ENCODE data around the gene APOBEC3B. TPM values are rescaled to one million over a fixed set of nuclear protein-coding genes. Genes with fewer than 3 reads are reported as not detected.
A peak's percentile ranks its signal among the peaks of the same experiment; 100 is the strongest.

APOBEC3B gene
- total RNA-seq, 4 donors from 2014 or later: 7.8 to 15.3 (median 10.9) TPM; not detected in 1

- intact Hi-C loops (cut with DNase I; ENCODE audit: low total_unique reads): no loop called here
- peak; percentile 94 for DNase-seq
- H3K4me3 ChIP-seq: no peak overlapping the region
- 42% methylated on average over 6 of the region's 9 CpGs; no CpG with 5 or more reads in 1 of the 2 donors for WGBS, 2 donors (ENCODE audit: low coverage in 1 of 2)
- H3K4me1 ChIP-seq: peaks cover 0 to 23% (median 10%) of the 10 kb centered on the region in 4 donors
- no peaks in the 10 kb centered on the region for H3K27me3 ChIP-seq
- H3K9me3 ChIP-seq: no peaks in the 10 kb centered on the region
- H3K36me3 ChIP-seq: no peaks in the 10 kb centered on the region
- H3K27ac ChIP-seq: peak overlapping the region in 3 of 4 donors; percentile 74 to 79 (median 78)
- in situ Hi-C loops (cut with MboI; ENCODE audit: low pct_ligation_motif_present in 1 of 4, low pct_unique_long_range_greater_than_20kb in 1 of 4, low sequenced_read_pairs in 3 of 4): no loop called here
- TF ChIP-seq CTCF (IDR thresholded peaks at IDR 0.05): no peak
- TF ChIP-seq POLR2AphosphoS5 (IDR thresholded peaks at IDR 0.05): peak in 2 of 3 donors; percentile 61 to 74
- peak; percentile 70 for TF ChIP-seq EP300 (IDR thresholded peaks at IDR 0.05; ENCODE audit: low read depth)
- peak; percentile 33 for TF ChIP-seq POLR2A (IDR thresholded peaks at IDR 0.05)
These were observed 18.3 kb upstream of the APOBEC3B start for GRCh38 chr22:38963872-38964271.

GRCh38 chr22:38964306-38964705 is 17.8 kb upstream of the APOBEC3B start:
- Histone ChIP-seq H3K27ac (peak overlapping the region in 3 of 4 donors; percentile 35 to 79 (median 69)), H3K9me3 (no peaks in the 10 kb centered on the region), H3K36me3 (no peaks in the 10 kb centered on the region), H3K4me3 (no peak overlapping the region), H3K27me3 (no peaks in the 10 kb centered on the region), H3K4me1 (peaks cover 0 to 23% (median 10%) of the 10 kb centered on the region in 4 donors)
- in situ Hi-C loops (cut with MboI; ENCODE audit: low pct_ligation_motif_present in 1 of 4, low pct_unique_long_range_greater_than_20kb in 1 of 4, low sequenced_read_pairs in 3 of 4) (no loop called here), intact Hi-C loops (cut with DNase I; ENCODE audit: low total_unique reads) (no loop called here)
- DNase-seq: no peak
- TF ChIP-seq POLR2AphosphoS5 (IDR thresholded peaks at IDR 0.05) (no peak), POLR2A (IDR thresholded peaks at IDR 0.05) (no peak), CTCF (IDR thresholded peaks at IDR 0.05) (no peak), EP300 (IDR thresholded peaks at IDR 0.05; ENCODE audit: low read depth) (no peak)
- WGBS, 2 donors (ENCODE audit: low coverage in 1 of 2): 58% methylated on average over 7 of the region's 7 CpGs; no CpG with 5 or more reads in 1 of the 2 donors

- no peaks in the 10 kb centered on the region for H3K36me3 ChIP-seq
- no peaks in the 10 kb centered on the region for H3K27me3 ChIP-seq
- intact Hi-C loops (cut with DNase I; ENCODE audit: low total_unique reads): no loop called here
- H3K27ac ChIP-seq: peak overlapping the region in 1 of 4 donors; percentile 69
- H3K4me3 ChIP-seq: no peak overlapping the region
- WGBS, 2 donors (ENCODE audit: low coverage in 1 of 2): 44% methylated on average over 4 of the region's 4 CpGs; no CpG with 5 or more reads in 1 of the 2 donors
- TF ChIP-seq CTCF (IDR thresholded peaks at IDR 0.05) (no peak), POLR2AphosphoS5 (IDR thresholded peaks at IDR 0.05) (no peak)
- peaks cover 0 to 23% (median 10%) of the 10 kb centered on the region in 4 donors for H3K4me1 ChIP-seq
- H3K9me3 ChIP-seq: no peaks in the 10 kb centered on the region
- in situ Hi-C loops (cut with MboI; ENCODE audit: low pct_ligation_motif_present in 1 of 4, low pct_unique_long_range_greater_than_20kb in 1 of 4, low sequenced_read_pairs in 3 of 4): no loop called here
- peak; percentile 46 for DNase-seq
These were observed 17.2 kb upstream of the APOBEC3B start for GRCh38 chr22:38964989-38965388.

- no peaks in the 10 kb centered on the region for H3K36me3 ChIP-seq
- in situ Hi-C loops (cut with MboI; ENCODE audit: low pct_ligation_motif_present in 1 of 4, low pct_unique_long_range_greater_than_20kb in 1 of 4, low sequenced_read_pairs in 3 of 4) (no loop called here), intact Hi-C loops (cut with DNase I; ENCODE audit: low total_unique reads) (no loop called here)
- H3K9me3 ChIP-seq: no peaks in the 10 kb centered on the region
- peaks cover 0 to 28% (median 10%) of the 10 kb centered on the region in 4 donors for H3K4me1 ChIP-seq
- H3K27ac ChIP-seq: no peak overlapping the region
- 86 to 92% methylated on average over 2 to 14 of the region's 14 CpGs for WGBS, 2 donors (ENCODE audit: low coverage in 1 of 2)
- H3K4me3 ChIP-seq: no peak overlapping the region
- TF ChIP-seq POLR2AphosphoS5 (IDR thresholded peaks at IDR 0.05) (no peak), POLR2A (IDR thresholded peaks at IDR 0.05) (no peak), EP300 (IDR thresholded peaks at IDR 0.05; ENCODE audit: low read depth) (no peak), CTCF (IDR thresholded peaks at IDR 0.05) (no peak)
- no peaks in the 10 kb centered on the region for H3K27me3 ChIP-seq
- no peak for DNase-seq
These were observed 16.4 kb upstream of the APOBEC3B start for GRCh38 chr22:38965614-38966379.
